HEK293T (cell line): Measurements from ENCODE around the gene MICAL2.

ENCODE experiments used
- BHLHE40 ChIP-seq: fragments of 450-650 bp; IDR thresholded peaks from 2 replicates; pipeline ENCODE4 v1.6.1; 2016; ENCODE audit warnings: mild to moderate bottlenecking, moderate library complexity, borderline replicate concordance
- ELF4 ChIP-seq: fragments of 450-650 bp; IDR thresholded peaks from 2 replicates; pipeline ENCODE4 v1.6.1; 2017; ENCODE audit warnings: antibody characterized with exemption
- FOXA1 ChIP-seq: fragments of 450-650 bp; IDR thresholded peaks from 2 replicates; pipeline ENCODE4 v1.6.1; 2016; ENCODE audit warnings: mild to moderate bottlenecking
- FOXK2 ChIP-seq: fragments of 450-650 bp; IDR thresholded peaks from 2 replicates; pipeline ENCODE4 v1.6.1; 2016; ENCODE audit warnings: mild to moderate bottlenecking
- FOXM1 ChIP-seq: fragments of 450-650 bp; IDR thresholded peaks from 2 replicates; pipeline ENCODE4 v1.6.1; 2017; ENCODE audit warnings: mild to moderate bottlenecking, borderline replicate concordance
- HDGF ChIP-seq: fragments of 450-650 bp; IDR thresholded peaks from 2 replicates; pipeline ENCODE4 v1.6.1; 2017; ENCODE audit warnings: antibody characterized with exemption, borderline replicate concordance
- L3MBTL2 ChIP-seq: fragments of 450-650 bp; conservative IDR thresholded peaks from 2 replicates; pipeline ENCODE4 v1.6.1; 2016; ENCODE audit warnings: mild to moderate bottlenecking
- LEF1 ChIP-seq: fragments of 450-650 bp; IDR thresholded peaks from 2 replicates; pipeline ENCODE4 v1.6.1; 2017; ENCODE audit warnings: mild to moderate bottlenecking, borderline replicate concordance
- SP1 ChIP-seq: fragments of 450-650 bp; IDR thresholded peaks from 2 replicates; pipeline ENCODE4 v1.6.1; 2017
- SUZ12 ChIP-seq: fragments of 450-650 bp; IDR thresholded peaks from 2 replicates; pipeline ENCODE4 v1.6.1; 2016; ENCODE audit warnings: mild to moderate bottlenecking
- TARDBP ChIP-seq: fragments of 450-650 bp; IDR thresholded peaks from 2 replicates; pipeline ENCODE4 v1.6.1; 2016
- ZNF384 ChIP-seq: fragments of 450-650 bp; IDR thresholded peaks from 2 replicates; pipeline ENCODE4 v1.6.1; 2016
- TF ChIP-seq, protein P1 (sequence below): fragments of 450-650 bp; IDR thresholded peaks from 2 replicates; pipeline ENCODE4 v1.6.1; 2016

DNA sequence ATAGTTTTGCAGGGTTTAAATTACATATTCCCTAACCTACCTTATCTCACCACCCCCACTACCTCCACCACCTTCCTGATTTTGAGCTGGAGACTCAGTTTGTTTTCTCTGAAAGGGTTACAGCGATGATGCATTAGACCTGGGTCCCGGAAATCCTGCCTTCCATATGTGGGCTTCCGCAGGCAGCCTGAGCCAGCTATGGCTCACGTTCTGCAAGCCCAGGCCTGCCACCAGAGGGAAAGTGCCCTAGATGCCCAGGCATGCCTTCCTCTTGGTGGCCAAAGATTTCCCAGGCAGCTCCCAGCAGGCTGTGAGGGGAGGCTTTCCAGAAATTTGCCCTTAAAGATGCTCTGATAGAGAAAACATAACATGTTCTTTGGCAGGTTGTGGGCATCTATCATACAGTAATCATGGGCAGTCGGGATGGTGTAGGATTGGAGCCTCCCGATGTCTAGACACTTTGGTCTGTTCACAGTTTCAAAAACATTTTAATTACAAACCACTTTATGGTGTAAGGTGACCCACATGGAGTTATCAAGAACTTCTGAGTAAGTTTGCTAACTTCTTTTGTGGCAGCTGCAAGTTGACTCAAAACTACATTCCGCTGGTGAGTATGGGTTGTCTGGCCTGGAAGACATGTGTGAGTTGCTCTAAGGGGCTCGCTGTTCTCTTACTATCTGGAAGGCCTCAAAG lies 79.3 kb downstream of the MICAL2 start:
- TF ChIP-seq BHLHE40: no peak
- no peak for TF ChIP-seq SP1
- TF ChIP-seq SUZ12: no peak
- no peak for TF ChIP-seq ZNF384
- no peak for TF ChIP-seq FOXK2
- no peak for TF ChIP-seq FOXA1
- no peak for TF ChIP-seq FOXM1
- no peak for TF ChIP-seq LEF1
- TF ChIP-seq TARDBP: no peak
- no peak for TF ChIP-seq ELF4
- no peak for TF ChIP-seq HDGF
- TF ChIP-seq, protein P1, sequence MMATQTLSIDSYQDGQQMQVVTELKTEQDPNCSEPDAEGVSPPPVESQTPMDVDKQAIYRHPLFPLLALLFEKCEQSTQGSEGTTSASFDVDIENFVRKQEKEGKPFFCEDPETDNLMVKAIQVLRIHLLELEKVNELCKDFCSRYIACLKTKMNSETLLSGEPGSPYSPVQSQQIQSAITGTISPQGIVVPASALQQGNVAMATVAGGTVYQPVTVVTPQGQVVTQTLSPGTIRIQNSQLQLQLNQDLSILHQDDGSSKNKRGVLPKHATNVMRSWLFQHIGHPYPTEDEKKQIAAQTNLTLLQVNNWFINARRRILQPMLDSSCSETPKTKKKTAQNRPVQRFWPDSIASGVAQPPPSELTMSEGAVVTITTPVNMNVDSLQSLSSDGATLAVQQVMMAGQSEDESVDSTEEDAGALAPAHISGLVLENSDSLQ: no peak
- TF ChIP-seq L3MBTL2: no peak
